ENCODE data around the gene ESX1.
"Not testable (repeated sequence)": the region's sequence is repeated elsewhere in the genome, so short reads cannot be mapped to it uniquely, and the experiment has no call there.

The ESX1 gene

DNA sequence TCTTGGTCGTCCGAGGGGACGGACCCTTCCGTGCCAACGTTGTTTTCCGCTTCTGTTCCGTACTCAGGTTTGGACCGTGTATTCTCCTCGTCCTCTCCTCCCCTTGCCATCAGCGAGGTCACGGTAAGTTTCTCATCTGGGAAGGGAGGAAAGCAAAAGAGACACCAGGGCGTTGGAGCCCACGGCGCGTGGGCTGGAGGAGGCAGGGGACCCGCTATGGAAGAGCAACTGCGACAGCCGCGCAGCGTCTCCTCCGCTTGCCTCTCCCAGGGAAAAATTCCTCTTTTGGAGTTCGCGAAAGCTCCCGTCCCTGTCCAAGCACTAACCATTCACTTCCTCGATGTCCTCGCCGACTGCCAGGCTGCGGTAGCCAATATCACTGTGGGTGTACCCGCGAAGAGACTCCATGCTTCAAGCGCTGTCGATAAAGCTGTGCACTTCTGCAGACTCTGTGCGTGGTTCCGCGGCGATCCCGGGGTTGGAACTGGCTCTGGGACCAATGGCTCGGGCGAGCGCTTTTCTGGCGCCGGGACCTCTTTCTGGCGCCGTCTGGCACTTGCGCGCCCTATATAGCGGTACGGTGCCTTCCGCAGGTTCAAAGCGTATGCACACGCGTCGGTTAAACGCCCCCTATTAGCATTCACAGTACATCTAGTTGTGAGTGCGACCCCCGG lies at the start of gene ESX1:
Gene ESX1, minus strand, starts transcription at position 492 of the 674 bp plus-strand sequence. Its CDS starts 84 bp downstream, at position 408.
- DNase-seq = no peak

DNA sequence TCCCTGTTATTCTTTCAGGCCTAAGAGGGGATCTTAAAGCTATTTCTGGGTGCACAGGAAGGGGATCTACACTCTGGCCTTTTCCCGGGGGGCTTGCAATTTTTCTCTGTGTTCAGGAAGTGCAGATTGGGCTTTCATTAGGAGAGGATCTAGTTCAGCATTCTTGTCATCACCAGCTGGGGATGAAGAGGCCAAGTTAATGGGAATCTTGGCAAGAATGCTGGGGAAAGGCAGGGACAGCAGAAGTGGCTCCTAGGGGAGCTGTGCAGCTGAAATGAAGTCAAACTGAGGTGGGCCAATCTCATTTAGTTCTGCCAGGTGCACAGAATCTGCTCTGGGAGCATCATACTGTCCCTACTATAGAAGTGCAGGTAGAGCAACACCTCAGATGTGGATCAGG lies 40.9 kb upstream of the ESX1 start:
- DNase-seq = no peak

DNA sequence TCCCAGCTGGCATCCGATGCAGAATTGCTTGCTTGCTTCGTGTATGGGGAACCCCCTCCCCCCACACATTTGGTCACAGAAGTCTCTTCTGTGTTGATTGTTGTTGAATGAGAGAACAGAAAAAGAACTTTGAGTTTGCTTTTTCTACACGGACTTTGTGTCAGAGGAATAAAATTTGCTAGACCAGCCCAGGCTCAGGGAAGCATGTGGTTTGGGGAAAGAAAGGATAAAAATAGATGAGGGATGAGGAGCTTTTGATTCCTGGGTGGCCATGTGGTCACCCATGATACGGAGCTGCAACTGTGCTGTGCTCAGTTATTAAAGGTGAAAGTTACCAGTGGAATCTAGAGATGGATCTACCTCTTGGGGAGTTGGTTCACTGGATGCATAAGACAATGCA lies 34.2 kb upstream of the ESX1 start:
- no peak for DNase-seq

GRCh38 chrX:104288269-104288668 lies 33.5 kb upstream of the ESX1 start:
- DNase-seq = no peak

- no peak for DNase-seq
Measured at GRCh38 chrX:104285201-104285600, 30.5 kb upstream of the ESX1 start.

DNA sequence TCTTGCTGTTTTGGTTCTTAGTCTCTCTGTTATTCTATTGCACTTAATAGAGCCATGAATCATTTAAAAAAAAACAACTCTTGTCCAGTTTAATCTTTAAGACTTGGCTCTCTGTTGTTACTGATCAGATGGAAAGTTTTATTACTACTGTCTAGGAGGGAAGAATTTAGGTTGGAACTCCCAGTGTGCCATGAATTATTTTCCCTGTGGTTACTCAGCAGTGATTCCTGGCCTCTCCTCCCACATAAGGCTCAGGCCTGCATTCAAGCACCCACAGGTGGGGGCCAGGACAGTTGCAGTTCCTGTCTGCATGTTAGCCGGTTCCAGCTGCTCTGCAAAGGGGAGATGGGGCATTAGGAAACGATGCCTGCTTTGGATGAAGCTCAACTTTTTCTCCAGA lies 29.8 kb upstream of the ESX1 start:
- DNase-seq = no peak

- DNase-seq = no peak
Measured at GRCh38 chrX:104282166-104282725, 27.5 kb upstream of the ESX1 start.

DNA sequence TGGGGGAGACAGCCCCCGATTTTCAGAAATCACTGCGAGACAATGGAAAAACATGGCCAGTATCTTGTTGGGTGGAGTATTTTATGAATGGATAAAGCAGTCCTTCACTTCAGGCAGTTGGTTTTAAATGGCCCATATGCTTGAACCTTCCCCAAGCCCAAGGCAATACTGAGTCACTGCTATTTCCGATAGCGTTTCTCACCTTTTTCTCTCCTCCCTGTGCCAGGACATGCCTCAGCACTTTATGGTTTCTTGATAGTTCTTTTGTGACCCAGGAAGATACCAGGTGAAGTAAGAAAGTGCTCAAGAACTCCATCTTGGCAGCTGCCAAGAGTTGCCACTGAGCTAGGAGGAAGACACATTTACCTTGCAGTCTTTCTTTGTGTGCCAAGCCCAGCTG lies 26.8 kb upstream of the ESX1 start:
- no peak for DNase-seq

GRCh38 chrX:104280609-104281008 lies 25.9 kb upstream of the ESX1 start:
- DNase-seq = no peak

DNA sequence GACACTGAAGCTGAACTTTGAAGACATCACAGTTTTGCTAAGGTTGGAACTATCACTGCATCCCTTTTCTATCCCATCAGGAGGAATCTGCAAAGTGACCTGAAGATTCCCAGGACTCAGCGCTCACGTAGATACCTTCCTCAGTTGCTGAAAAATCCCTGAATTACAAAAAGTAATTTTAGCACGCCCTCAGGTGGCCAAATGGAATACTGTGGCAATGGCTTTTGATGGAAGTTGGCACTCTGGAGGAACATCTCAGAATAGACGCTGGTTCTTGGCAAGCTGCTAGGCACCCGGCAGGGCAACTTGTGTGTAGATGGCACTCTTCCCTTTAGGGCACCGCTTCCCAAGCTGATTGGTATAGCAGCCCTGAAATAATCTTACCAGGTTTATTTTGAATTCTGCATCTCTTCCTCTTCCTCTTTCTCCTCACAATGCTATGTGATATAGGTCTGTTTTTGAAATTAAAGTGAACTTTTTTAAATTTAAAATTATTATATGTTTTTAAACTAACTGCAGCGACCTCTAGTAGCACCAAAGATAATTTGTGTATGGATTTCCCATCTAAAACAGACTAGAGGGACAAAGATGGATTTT lies 16.3 kb upstream of the ESX1 start:
- DNase-seq = no peak

GRCh38 chrX:104270212-104270611 lies 15.5 kb upstream of the ESX1 start:
- DNase-seq = no peak

DNA sequence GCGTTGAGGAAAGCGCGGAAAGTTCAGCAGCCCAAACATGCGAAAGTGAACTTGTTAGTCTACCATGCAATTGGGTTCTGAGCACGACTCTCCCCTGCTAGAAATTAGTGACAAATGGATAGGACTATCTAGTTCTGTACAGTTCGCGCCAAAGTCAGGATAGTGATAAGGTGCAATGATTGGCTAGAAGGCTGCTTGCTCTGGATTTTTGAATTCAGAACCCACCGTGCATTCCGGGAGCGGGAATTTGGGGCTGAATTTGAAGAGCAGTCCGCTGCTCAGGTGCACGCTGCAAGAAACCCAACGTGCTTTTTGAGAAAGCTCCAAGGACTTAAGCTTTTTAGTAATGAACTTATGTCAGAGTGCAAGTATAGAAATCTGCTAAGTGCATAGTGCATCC lies 732 bp upstream of the ESX1 start:
- DNase-seq = no peak

- DNase-seq = no peak
Measured at GRCh38 chrX:104253567-104254441, 929 bp downstream of the ESX1 start.

DNA sequence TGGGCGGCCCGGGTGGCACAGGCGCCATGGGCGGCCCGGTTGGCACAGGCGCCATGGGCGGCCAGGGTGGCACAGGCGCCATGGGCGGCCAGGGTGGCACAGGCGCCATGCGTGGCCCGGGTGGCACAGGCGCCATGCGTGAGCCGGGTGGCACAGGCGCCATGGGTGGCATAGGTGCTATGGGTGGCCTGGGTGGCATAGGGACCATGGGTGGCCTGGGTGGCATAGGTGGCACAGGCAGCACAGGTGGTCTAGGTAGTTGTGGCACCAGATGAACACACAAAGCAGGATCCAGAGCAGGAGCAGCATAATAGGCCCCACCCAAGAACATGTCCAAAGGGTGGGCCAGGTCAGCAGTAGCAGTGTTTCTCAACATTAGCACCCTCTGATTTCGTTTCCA lies 4.3 kb downstream of the ESX1 start:
- no peak for DNase-seq

- DNase-seq = not testable (repeated sequence)
Measured at GRCh38 chrX:104230060-104230459, 24.7 kb downstream of the ESX1 start.

GRCh38 chrX:104211187-104211586 lies 43.5 kb downstream of the ESX1 start:
- DNase-seq = no peak

DNA sequence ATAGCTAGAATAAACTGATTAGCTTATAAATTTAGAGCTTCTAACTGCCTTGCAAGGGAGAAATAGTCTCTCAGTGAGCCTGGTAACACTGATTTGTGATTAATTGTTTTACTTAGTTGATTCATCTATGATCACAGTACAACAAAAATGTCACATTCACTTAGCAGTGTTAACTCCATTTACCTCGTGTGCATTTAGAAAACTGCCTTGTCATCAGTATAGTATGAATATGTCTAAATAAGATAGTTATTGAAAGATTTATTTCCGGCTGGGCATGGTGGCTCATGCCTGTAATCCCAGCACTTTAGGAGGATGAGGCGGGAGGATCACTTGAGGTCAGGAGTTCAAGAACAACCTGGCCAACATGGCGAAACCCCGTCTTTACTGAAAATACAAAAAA lies 49.2 kb downstream of the ESX1 start:
- DNase-seq = no peak

Measured in KG1 (cell line).